DMS 273 (cell line): ENCODE data around the gene BCL2L13.

Experiments used
- DNase-seq: peaks from one replicate; lab custom pipeline; 2025; ENCODE audit not compliant: unreplicated experiment; lab: John Stamatoyannopoulos, UW

BCL2L13 gene

DNA sequence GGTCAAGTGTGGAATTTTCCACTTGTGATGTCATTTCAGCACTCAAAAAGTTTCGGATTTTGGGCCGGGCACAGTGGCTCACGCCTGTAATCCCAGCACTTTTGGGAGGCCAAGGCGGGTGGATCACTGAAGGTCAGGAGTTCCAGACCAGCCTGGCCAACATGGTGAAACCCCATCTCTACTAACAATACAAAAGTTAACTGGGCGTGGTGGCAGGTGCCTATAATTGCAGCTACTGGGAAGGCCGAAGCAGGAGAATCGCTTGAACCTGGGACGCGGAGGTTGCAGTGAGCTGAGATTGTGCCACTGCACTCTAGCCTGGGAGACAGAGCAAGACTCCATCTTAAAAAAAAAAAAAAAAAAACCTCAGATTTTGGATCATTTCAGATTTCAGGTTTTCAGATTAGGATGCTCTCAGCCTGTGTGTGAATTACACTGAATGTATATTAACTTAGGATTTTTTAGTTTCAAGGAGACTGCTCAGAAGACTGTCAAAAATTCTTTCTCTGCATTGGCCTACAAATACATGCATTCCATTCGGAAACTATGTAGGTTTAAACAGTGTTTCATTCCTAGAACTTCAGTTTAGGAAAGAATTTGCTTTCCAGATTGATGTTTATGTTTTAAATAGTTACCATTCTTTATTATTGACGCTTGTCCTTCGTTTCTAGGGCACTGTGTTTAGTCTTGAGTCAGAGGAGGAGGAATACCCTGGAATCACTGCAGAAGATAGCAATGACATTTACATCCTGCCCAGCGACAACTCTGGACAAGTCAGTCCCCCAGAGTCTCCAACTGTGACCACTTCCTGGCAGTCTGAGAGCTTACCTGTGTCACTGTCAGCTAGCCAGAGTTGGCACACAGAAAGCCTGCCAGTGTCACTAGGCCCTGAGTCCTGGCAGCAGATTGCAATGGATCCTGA, 87.7 kb downstream of the BCL2L13 start:
- DNase-seq, result no peak

GRCh38 chr22:17726928-17727897, 88.7 kb downstream of the BCL2L13 start:
- DNase-seq, result no peak

DNA sequence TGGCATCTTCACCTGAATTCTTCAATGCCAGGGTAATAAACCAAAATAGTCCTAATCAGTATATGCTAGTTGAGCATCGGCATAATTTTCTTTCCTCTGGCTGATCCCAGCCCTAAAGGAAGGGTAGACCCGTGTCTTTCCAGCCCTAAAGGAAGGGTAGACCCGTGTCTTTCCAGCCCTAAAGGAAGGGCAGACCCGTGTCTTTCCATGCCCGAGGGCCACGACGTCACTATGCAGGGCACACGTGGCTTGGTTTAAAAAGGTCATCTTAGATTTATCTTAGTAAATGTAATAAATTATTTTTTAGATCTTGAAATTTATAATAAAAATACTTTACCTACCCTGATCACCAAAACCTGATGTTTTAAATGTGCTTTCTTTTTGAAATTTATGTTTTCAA, 90.2 kb downstream of the BCL2L13 start:
- no peak for DNase-seq

DNA sequence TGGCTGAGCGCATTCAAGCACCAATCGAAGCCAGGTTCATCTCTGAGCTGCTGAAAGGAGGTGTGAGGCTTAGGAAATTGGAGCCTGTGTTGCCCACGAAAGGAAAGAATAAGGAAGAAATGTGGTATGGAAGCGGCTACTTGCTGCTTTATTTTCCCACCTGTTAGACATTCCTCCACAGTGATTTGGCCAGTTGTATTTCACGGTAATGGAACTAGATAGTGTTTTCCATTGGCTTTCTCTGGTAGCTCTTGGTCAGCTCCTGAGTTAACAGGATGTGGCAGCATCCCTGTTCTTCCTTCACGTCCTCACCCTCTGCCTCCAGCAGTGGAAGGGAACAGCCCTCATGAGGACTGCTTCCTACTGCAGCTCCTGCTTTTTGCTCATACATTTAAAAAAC, 91.0 kb downstream of the BCL2L13 start:
- DNase-seq, result no peak

DNA sequence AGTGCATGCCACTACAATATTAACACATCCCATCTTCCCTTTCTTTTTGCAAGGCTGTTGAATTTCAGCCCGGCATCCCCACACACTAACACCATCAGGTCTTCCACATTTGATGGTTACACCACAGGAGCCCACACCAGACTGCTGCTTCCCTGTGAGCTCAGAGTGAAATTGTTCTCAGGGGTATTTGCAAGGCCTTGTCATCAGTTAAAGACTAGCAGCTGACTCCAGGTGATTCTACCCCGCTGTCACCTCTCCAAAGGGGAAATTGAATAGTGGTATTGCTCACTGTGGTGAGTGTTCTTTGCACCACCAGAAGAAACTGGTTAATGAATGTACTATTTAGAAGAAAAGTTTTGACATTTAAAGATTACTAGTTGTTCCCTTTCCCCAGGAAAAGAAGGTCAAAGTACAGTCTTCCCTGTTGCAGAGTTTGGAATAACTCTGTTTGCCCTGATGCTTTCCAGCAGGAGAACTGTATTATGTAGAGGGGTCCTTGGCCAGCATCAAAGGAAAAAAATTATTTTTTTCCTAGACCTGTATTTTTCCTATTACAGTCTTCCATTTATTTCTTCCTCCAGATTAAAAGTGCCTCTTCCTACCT, 93.8 kb downstream of the BCL2L13 start:
- DNase-seq, result no peak

- no peak for DNase-seq
Observed at GRCh38 chr22:17733466-17733865, 94.9 kb downstream of the BCL2L13 start.

GRCh38 chr22:17734187-17734586, 95.6 kb downstream of the BCL2L13 start:
- no peak for DNase-seq

GRCh38 chr22:17738386-17739128, 100.0 kb downstream of the BCL2L13 start:
- DNase-seq, result no peak

- DNase-seq, result no peak
Observed at GRCh38 chr22:17739196-17739975, 100.8 kb downstream of the BCL2L13 start.

- no peak for DNase-seq
Observed at GRCh38 chr22:17741866-17742526, 103.4 kb downstream of the BCL2L13 start.

- DNase-seq, result peak; percentile 78
Observed at GRCh38 chr22:17742527-17742902, 104.0 kb downstream of the BCL2L13 start.

DNA sequence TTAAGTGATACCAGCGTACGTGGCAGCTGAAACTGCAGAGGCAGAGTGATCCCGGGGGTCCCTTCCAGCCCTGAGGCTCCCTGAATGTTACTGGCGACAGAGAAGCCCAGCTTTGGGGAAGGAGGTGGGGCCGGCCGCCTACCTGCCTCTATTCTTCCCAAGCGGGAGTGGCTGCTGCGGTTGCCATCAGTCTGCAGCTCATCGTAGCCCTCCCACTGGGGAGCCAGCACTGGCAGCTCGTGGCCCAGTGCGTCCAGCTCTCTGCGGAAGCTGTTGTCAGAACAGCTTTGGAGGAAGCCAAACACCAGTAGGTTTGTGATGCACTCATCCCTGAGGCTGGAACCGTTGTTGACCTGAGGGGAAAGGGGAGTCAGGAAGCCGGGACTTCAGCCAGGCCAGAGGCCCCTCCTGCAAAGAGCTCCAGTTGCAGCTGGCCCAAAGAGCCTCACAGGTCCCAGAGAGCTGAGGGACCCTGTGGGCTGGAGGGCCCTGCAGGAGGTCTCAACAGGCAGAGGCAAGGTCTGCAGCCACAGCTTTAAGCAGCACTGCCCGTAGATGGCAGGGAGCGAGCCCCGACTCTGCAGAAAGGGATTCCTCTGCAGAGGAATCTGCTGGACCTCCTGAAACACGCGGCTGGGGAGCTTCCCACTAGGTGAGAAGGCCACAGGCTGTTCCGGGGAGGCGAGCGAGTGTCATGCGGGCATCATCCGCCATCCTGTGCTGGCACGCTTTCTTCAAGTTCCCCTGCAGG, 105.3 kb downstream of the BCL2L13 start:
- no peak for DNase-seq

- DNase-seq, result no peak
Observed at GRCh38 chr22:17744430-17744829, 105.9 kb downstream of the BCL2L13 start.

- DNase-seq, result no peak
Observed at GRCh38 chr22:17746916-17747315, 108.4 kb downstream of the BCL2L13 start.

- no peak for DNase-seq
Observed at GRCh38 chr22:17748555-17749353, 110.2 kb downstream of the BCL2L13 start.

DNA sequence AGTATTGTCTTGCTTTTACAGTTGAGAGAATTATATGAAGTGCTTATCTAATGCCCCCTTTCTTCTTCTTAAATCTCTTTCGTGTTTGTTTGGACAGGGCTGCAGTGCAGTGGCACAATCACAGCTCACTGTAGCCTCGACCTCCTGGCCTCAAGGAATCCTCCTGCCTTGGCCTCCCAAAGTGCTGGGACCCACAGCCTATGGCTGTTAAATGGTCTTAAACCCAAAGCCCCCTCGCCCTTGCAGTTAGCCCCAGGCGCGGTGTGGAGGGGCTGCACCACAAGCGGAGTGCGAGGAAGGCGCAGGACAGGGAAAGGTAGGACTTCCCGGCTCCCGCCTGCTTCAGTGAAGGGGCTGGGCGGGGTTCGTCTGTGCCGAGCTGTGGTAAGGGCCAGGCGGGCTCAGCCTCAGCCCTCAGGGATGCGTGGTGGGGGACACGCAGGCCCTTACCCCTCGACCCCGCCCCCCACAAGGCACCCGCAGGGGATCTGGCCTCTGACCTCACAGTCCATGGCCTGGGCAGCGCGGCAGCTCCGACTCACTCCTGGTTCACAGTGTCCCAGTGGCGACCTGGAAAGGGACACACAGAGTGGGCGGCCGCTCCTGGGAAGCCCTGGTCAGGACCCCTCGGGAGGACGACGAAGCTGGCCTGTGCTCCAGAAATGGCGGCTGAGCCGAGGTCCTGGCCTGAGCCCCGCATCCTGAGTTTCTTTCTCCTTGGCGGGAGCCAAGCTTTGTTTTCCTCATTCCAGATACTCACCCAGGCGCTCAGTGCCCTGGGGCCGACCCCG, 111.2 kb downstream of the BCL2L13 start:
- DNase-seq, result no peak

DNA sequence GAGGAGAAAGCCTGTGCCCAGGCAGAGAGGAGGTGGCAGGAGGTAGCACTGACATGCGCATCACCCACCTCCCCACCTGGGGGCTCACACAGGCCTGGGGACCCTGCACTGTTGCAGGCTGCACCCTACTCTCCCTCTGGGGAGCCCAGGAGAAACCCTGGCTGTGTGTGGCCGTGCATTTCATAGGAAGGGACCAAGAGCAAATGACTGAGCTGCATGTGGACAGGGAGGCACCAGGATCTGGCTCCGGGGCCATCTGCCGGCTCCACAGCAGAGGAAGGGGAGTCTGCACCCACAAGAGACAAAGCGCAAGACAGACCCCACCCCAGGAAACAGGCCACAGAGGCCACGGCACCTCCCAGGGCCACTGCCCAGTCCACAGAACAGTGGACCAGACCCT, 113.0 kb downstream of the BCL2L13 start:
- DNase-seq, result no peak
